Activated naive CD8-positive, alpha-beta T cell (primary cell): ENCODE data around the gene TPRX2.
"Not testable (repeated sequence)": the region's sequence is repeated elsewhere in the genome, so short reads cannot be mapped to it uniquely, and the experiment has no call there.

Experiments used
- H3K27ac Mint-ChIP-seq: one replicate; pipeline ENCODE4 v1.8.0; 2021; ENCODE audit warnings: mixed read lengths
- H3K27me3 Mint-ChIP-seq: one replicate; pipeline ENCODE4 v1.8.0; 2021; ENCODE audit warnings: mixed read lengths
- H3K36me3 Mint-ChIP-seq: one replicate; pipeline ENCODE4 v1.8.0; 2021; ENCODE audit warnings: mixed read lengths
- H3K4me1 Mint-ChIP-seq: one replicate; pipeline ENCODE4 v1.8.0; 2021; ENCODE audit warnings: low read depth, mixed read lengths
- H3K4me3 Mint-ChIP-seq: one replicate; pipeline ENCODE4 v1.8.0; 2021; ENCODE audit warnings: mild to moderate bottlenecking, mixed read lengths
- H3K9me3 Mint-ChIP-seq: one replicate; pipeline ENCODE4 v1.8.0; 2021; ENCODE audit warnings: low read depth, mixed read lengths

Gene TPRX2

GRCh38 chr19:47890865-47891621 lies 32.0 kb downstream of the TPRX2 start:
- Mint-ChIP-seq H3K4me1 (no peaks in the 10 kb centered on the region), H3K9me3 (peaks cover 5% of the 10 kb centered on the region), H3K36me3 (no peaks in the 10 kb centered on the region), H3K27ac (no peak overlapping the region), H3K27me3 (peaks cover 1% of the 10 kb centered on the region), H3K4me3 (no peak overlapping the region)

DNA sequence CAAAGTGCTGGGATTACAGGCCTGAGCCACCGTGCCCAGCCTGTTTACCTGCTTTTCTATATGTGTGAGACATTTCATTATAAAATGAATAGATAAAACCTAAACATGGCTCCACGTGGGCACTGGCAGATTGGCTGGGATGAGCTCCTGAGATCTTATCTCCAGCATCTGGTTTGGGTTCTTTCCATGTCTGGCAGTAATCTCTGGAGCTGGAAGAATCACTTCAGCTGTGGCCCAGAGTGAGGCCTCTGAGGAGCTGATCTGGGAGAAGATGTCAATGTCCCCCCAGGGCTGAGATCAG lies 32.5 kb downstream of the TPRX2 start:
- Mint-ChIP-seq H3K4me3 (no peak overlapping the region), H3K9me3 (peaks cover 5% of the 10 kb centered on the region), H3K4me1 (no peaks in the 10 kb centered on the region), H3K27ac (no peak overlapping the region), H3K36me3 (no peaks in the 10 kb centered on the region), H3K27me3 (no peaks in the 10 kb centered on the region)

- Mint-ChIP-seq H3K4me1 (no peaks in the 10 kb centered on the region), H3K36me3 (no peaks in the 10 kb centered on the region), H3K9me3 (peaks cover 5% of the 10 kb centered on the region), H3K27me3 (no peaks in the 10 kb centered on the region), H3K4me3 (no peak overlapping the region), H3K27ac (no peak overlapping the region)
Measured at GRCh38 chr19:47891923-47892666, 33.1 kb downstream of the TPRX2 start.

- Mint-ChIP-seq H3K4me3 (no peak overlapping the region), H3K36me3 (no peaks in the 10 kb centered on the region), H3K27me3 (peaks cover 4% of the 10 kb centered on the region), H3K9me3 (peaks cover 5% of the 10 kb centered on the region), H3K27ac (no peak overlapping the region), H3K4me1 (no peaks in the 10 kb centered on the region)
Measured at GRCh38 chr19:47895165-47895782, 36.2 kb downstream of the TPRX2 start.

- peaks cover 4% of the 10 kb centered on the region for H3K27me3 Mint-ChIP-seq
- H3K36me3 Mint-ChIP-seq = no peaks in the 10 kb centered on the region
- no peak overlapping the region for H3K27ac Mint-ChIP-seq
- no peak overlapping the region for H3K4me3 Mint-ChIP-seq
- no peaks in the 10 kb centered on the region for H3K4me1 Mint-ChIP-seq
- peaks cover 5% of the 10 kb centered on the region for H3K9me3 Mint-ChIP-seq
Measured at GRCh38 chr19:47896019-47896418, 37.0 kb downstream of the TPRX2 start.

DNA sequence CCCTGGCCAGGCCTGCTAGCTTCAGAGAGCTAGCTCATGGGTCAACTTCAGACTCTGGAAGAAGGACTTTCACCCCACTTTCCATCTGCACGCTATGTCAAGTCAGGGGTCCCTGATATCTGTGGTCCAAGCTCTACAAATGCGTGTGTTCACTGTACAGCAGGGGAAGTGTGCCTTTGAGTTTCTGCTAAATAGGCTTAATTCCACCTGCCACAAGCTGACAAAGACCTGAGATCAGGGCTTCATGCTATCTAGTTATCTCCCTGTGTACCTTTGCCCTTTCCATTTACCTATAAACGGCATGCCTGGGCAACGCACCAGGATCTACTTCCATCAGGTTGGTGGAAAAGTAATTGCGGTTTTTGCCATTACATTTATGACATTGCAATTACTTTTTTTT lies 37.7 kb downstream of the TPRX2 start:
- Mint-ChIP-seq H3K9me3 (peaks cover 5% of the 10 kb centered on the region), H3K36me3 (no peaks in the 10 kb centered on the region), H3K27ac (no peak overlapping the region), H3K27me3 (peaks cover 4% of the 10 kb centered on the region), H3K4me3 (no peak overlapping the region), H3K4me1 (no peaks in the 10 kb centered on the region)

GRCh38 chr19:47897861-47898260 lies 38.8 kb downstream of the TPRX2 start:
- Mint-ChIP-seq H3K27ac (no peak overlapping the region), H3K27me3 (peaks cover 4% of the 10 kb centered on the region), H3K4me3 (no peak overlapping the region), H3K9me3 (no peaks in the 10 kb centered on the region), H3K4me1 (no peaks in the 10 kb centered on the region), H3K36me3 (no peaks in the 10 kb centered on the region)

- Mint-ChIP-seq H3K4me1 (no peaks in the 10 kb centered on the region), H3K9me3 (no peaks in the 10 kb centered on the region), H3K27me3 (peaks cover 4% of the 10 kb centered on the region)
Measured at GRCh38 chr19:47899335-47899734, 40.3 kb downstream of the TPRX2 start.

DNA sequence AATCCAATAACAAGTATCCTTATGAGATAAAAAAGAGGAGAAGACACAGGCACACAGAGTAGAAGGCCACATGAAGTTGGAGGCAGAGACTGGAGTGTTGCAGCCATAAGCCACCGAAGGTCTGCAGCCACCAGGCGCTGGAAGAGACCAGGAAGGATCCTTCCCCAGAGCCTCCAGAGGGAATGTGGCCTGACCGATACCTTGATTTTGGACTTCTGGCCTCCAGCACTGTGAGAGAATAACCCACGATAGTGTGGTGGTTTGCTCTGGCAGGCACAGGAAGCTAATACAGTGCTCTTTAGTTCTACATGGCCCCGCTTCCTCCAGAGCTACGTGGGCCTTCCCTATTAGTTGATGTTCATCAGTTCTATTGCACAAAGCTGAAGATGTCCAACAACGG lies 42.3 kb downstream of the TPRX2 start:
- Mint-ChIP-seq H3K27ac (no peak overlapping the region), H3K4me3 (no peak overlapping the region), H3K4me1 (no peaks in the 10 kb centered on the region), H3K9me3 (no peaks in the 10 kb centered on the region), H3K27me3 (peaks cover 4% of the 10 kb centered on the region), H3K36me3 (no peaks in the 10 kb centered on the region)

More at GRCh38 chr19:47899335-47899734, 40.3 kb downstream of the TPRX2 start:
- no peaks in the 10 kb centered on the region for H3K36me3 Mint-ChIP-seq
- H3K4me3 Mint-ChIP-seq = no peak overlapping the region
- H3K27ac Mint-ChIP-seq = no peak overlapping the region

- not testable (repeated sequence) for H3K9me3 Mint-ChIP-seq, H3K36me3 Mint-ChIP-seq, H3K4me3 Mint-ChIP-seq, H3K27ac Mint-ChIP-seq, H3K4me1 Mint-ChIP-seq, H3K27me3 Mint-ChIP-seq
Measured at GRCh38 chr19:47909350-47909749, 50.3 kb downstream of the TPRX2 start.

GRCh38 chr19:47910191-47910590 lies 51.2 kb downstream of the TPRX2 start:
- not testable (repeated sequence) for H3K27ac Mint-ChIP-seq, H3K4me3 Mint-ChIP-seq, H3K9me3 Mint-ChIP-seq

More at GRCh38 chr19:47910191-47910590, 51.2 kb downstream of the TPRX2 start:
- H3K4me1 Mint-ChIP-seq, H3K36me3 Mint-ChIP-seq, H3K27me3 Mint-ChIP-seq: not testable (repeated sequence)
